ENCODE measurements around the gene MEI4. TPM values are rescaled to one million over a fixed set of nuclear protein-coding genes. Genes with fewer than 3 reads are reported as not detected.

MEI4 gene, protein sequence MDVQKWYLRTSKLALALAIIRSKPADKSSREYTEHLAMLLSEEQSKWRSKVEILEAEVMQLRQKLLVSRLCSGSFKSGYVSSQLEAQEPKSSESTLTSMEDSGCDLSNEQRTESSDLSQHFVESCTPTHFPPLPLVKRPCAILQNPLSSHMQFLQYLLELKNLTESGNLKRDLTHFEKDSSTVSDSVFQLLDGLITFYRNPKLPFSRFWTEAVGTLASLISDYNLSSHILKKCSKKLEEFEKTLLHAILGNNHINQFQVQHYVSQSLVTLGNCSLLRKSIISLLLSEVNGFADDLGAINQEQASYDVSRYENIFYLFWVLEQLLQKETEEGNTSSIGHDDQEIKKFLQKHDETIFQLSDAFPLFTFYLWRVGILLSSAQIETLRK
- total RNA-seq, result under 0.01 TPM in 1 of 2 replicates, not detected in the other

DNA sequence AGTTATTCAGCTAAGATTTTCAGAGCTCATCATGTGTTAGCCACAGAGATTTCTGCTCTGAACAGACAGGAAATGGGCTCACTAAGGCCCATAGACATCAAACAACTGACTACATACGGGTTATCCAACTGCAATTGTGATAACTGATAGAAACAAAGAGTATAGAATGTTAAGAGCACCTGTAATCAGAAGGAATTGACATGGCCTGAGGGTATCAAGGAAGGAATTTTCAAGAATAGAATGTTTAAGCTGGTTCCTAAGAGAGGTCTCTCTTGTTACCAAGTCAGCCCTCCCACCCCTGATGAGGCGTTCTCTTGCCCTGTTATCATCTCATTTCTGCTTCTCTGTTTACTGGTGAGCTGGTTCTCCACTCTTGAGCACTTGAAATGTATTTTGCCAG is at the start of gene MEI4:
MEI4 (plus strand) TSS at position 301 of the 400 bp plus-strand sequence. CDS start 37,633 bp downstream, outside the sequence.

Other genes starting within 250 kb of the MEI4 start
- 1.2 and 1.5 TPM in 2 replicates for gene HTR1B, start 189.5 kb upstream of the MEI4 start, total RNA-seq

Data from dermis lymphatic vessel endothelial cell (primary cell).